HFF-Myc (cell line): ENCODE results near the gene ADD3.

ENCODE experiments used
- DNase-seq: peaks from one replicate; pipeline ENCODE4 v3.0.0-alpha.2; 2011; ENCODE audit warnings: low read depth; ENCODE audit errors: extremely low read depth
- H3K4me3 ChIP-seq: replicated peaks from 2 replicates; pipeline ENCODE4 v1.5.1; 2011; ENCODE audit warnings: low read depth, mild to moderate bottlenecking, control low read depth, low read length
- CTCF ChIP-seq: IDR thresholded peaks from 2 replicates; pipeline ENCODE4 v1.5.1; 2012; ENCODE audit warnings: mild to moderate bottlenecking, low read depth, low read length, control low read depth; ENCODE audit errors: missing control alignments

ADD3 gene

GRCh38 chr10:110181451-110181850 lies 173.7 kb downstream of the ADD3 start:
- TF ChIP-seq CTCF, result no peak
- no peak overlapping the region for H3K4me3 ChIP-seq
- no peak for DNase-seq

- DNase-seq, result no peak
- H3K4me3 ChIP-seq, result no peak overlapping the region
- TF ChIP-seq CTCF, result no peak
Measured at GRCh38 chr10:110181911-110182310, 174.1 kb downstream of the ADD3 start.

- no peak overlapping the region for H3K4me3 ChIP-seq
- no peak for DNase-seq
- TF ChIP-seq CTCF, result no peak
Measured at GRCh38 chr10:110184398-110184797, 176.6 kb downstream of the ADD3 start.
